HepG2 (cell line): ENCODE data around the gene INTS1. TPM values are rescaled to one million over a fixed set of nuclear protein-coding genes. Genes with fewer than 3 reads are reported as not detected.

Source experiments
- ZNF543 ChIP-seq: sonication (generic); formaldehyde crosslinking; IDR thresholded peaks from 2 replicates; pipeline ENCODE4 v1.4.0; 2020; ENCODE audit warnings: mild to moderate bottlenecking, missing genetic modification reagents
- polyA plus RNA-seq, 8 experiments: library from polyadenylated mRNA; depleted of rRNA in 3 of 8; stranded (reverse) in 7 of 8; unstranded in 1 of 8; fragments of >200 nt; fragmentation: Illumina TruSeq in 4 of 8; extraction: Trizol in 4 of 8; gene quantifications; 2 replicates each; pipeline versions ENCODE4 v1.2.1 to v1.2.3, GENCODE V29; 2011 to 2016; ENCODE audit warnings: low read depth in 4 of 8, missing spikeins in 1 of 8, mixed read lengths in 1 of 8; ENCODE audit not compliant: insufficient read depth in 1 of 8
- total RNA-seq, 5 experiments: library from RNA; depleted of rRNA; stranded (reverse); fragments of >200 nt; fragmentation: Illumina TruSeq; extraction: Trizol; gene quantifications; 2 replicates each; pipeline ENCODE4 v1.2.3, GENCODE V29; 2016; ENCODE audit warnings: low read depth in 1 of 5
- TF ChIP-seq, protein P1 (sequence below): sonication (generic); formaldehyde crosslinking; IDR thresholded peaks from 2 replicates; pipeline ENCODE4 v1.4.0; 2020; ENCODE audit warnings: missing genetic modification reagents
- TF ChIP-seq, protein P2 (sequence below): sonication (generic); formaldehyde crosslinking; IDR thresholded peaks from 2 replicates; pipeline ENCODE4 v1.4.0; 2020; ENCODE audit warnings: mild to moderate bottlenecking, missing genetic modification reagents

INTS1 gene
- total and polyA plus RNA-seq, 2 of the 13 experiments (the other 11 are each of a cell fraction or from before 2014, with no cell fraction given), result 13.7 to 29.0 TPM

- TF ChIP-seq, protein P1, sequence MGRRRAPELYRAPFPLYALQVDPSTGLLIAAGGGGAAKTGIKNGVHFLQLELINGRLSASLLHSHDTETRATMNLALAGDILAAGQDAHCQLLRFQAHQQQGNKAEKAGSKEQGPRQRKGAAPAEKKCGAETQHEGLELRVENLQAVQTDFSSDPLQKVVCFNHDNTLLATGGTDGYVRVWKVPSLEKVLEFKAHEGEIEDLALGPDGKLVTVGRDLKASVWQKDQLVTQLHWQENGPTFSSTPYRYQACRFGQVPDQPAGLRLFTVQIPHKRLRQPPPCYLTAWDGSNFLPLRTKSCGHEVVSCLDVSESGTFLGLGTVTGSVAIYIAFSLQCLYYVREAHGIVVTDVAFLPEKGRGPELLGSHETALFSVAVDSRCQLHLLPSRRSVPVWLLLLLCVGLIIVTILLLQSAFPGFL (CRISPR knock-in tag), result no peak
- TF ChIP-seq, protein P2, sequence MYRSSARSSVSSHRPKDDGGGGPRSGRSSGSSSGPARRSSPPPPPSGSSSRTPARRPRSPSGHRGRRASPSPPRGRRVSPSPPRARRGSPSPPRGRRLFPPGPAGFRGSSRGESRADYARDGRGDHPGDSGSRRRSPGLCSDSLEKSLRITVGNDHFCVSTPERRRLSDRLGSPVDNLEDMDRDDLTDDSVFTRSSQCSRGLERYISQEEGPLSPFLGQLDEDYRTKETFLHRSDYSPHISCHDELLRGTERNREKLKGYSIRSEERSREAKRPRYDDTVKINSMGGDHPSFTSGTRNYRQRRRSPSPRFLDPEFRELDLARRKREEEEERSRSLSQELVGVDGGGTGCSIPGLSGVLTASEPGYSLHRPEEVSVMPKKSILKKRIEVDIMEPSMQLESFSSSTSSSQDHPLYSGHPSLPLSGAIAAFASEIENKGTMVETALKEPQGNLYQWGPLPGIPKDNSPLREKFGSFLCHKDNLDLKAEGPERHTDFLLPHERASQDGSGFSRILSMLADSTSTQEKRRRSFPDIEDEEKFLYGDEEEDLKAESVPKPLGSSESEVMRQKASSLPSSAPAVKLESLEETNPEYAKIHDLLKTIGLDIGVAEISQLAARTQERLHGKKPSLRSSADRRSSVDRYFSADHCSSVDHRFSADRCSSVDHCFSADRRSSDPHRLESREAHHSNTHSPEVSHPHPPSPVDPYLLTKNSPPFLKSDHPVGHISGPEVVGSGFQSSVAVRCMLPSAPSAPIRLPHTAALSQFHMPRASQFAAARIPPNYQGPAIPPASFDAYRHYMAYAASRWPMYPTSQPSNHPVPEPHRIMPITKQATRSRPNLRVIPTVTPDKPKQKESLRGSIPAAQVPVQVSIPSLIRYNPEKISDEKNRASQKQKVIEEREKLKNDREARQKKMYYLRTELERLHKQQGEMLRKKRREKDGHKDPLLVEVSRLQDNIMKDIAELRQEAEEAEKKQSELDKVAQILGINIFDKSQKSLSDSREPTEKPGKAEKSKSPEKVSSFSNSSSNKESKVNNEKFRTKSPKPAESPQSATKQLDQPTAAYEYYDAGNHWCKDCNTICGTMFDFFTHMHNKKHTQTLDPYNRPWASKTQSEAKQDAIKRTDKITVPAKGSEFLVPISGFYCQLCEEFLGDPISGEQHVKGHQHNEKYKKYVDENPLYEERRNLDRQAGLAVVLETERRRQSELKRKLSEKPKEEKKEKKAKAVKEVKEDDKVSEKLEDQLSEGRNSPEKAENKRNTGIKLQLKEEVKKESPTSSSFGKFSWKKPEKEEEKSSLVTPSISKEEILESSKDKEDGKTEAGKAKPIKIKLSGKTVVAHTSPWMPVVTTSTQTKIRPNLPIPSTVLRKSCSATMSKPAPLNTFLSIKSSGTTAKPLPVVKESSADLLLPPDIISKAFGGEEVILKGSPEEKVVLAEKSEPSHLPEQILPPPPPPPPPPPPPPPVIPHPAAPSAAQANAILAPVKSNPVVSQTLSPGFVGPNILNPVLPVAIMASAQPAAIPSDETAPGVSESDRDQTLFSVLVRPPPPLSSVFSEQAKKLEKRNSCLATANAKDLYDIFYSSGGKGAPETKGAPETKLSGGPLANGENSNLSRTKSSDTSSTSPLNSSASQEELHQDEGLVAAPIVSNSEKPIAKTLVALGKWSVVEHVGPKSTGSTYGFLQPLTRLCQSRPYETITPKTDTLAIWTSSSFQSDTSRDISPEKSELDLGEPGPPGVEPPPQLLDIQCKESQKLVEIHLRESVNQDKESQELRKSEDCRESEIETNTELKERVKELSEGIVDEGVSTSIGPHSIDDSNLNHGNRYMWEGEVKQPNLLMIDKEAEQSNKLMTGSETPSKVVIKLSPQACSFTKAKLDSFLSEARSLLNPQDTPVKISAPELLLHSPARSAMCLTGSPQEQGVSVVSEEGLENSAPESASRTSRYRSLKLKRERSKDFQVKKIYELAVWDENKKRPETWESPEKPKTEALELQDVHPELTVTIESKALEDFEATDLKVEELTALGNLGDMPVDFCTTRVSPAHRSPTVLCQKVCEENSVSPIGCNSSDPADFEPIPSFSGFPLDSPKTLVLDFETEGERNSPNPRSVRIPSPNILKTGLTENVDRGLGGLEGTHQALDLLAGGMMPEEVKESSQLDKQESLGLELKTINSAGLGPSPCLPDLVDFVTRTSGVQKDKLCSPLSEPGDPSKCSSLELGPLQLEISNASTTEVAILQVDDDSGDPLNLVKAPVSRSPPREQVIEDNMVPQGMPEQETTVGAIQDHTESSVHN (CRISPR knock-in tag), result no peak
- TF ChIP-seq ZNF543 (CRISPR knock-in tag), result no peak
Measured at GRCh38 chr7:1436608-1437007, 67.6 kb downstream of the INTS1 start (continued).
